Type B pancreatic cell (in vitro differentiated cells): ENCODE data around the gene ALX4. TPM values are rescaled to one million over a fixed set of nuclear protein-coding genes. Genes with fewer than 3 reads are reported as not detected.

Experiments used
- DNase-seq: peaks from one replicate; pipeline ENCODE4 v3.0.0; 2021; ENCODE audit warnings: mixed read lengths; ENCODE audit not compliant: unreplicated experiment; ENCODE audit errors: extremely low spot score
- H3K27ac Mint-ChIP-seq: 2 replicates; pipeline ENCODE4 v1.8.0; 2021; ENCODE audit warnings: mild to moderate bottlenecking, mixed read lengths
- H3K27me3 Mint-ChIP-seq: 2 replicates; pipeline ENCODE4 v1.8.0; 2021; ENCODE audit warnings: mixed read lengths
- H3K36me3 Mint-ChIP-seq: 2 replicates; pipeline ENCODE4 v1.8.0; 2021; ENCODE audit warnings: mixed read lengths
- H3K4me1 Mint-ChIP-seq: one replicate; pipeline ENCODE4 v1.8.0; 2021; ENCODE audit warnings: mixed read lengths; ENCODE audit not compliant: unreplicated experiment
- H3K4me3 Mint-ChIP-seq: 2 replicates; pipeline ENCODE4 v1.8.0; 2021; ENCODE audit warnings: mild to moderate bottlenecking, mixed read lengths
- H3K9me3 Mint-ChIP-seq: 2 replicates; pipeline ENCODE4 v1.8.0; 2021; ENCODE audit warnings: mixed read lengths
- total RNA-seq: library from RNA; stranded (reverse); gene quantifications from 2 replicates; pipeline ENCODE4 v1.2.1, GENCODE V29; 2021; ENCODE audit warnings: low replicate concordance
- TF ChIP-seq, protein P1 (sequence below): fragments of 200-600 bp; sonication (generic); conservative IDR thresholded peaks from 2 replicates; pipeline ENCODE4 v1.5.0; 2021; ENCODE audit warnings: antibody characterized with exemption, mild to moderate bottlenecking

Gene ALX4
- total RNA-seq, 1 donor from 2014 or later = 11.6 TPM

DNA sequence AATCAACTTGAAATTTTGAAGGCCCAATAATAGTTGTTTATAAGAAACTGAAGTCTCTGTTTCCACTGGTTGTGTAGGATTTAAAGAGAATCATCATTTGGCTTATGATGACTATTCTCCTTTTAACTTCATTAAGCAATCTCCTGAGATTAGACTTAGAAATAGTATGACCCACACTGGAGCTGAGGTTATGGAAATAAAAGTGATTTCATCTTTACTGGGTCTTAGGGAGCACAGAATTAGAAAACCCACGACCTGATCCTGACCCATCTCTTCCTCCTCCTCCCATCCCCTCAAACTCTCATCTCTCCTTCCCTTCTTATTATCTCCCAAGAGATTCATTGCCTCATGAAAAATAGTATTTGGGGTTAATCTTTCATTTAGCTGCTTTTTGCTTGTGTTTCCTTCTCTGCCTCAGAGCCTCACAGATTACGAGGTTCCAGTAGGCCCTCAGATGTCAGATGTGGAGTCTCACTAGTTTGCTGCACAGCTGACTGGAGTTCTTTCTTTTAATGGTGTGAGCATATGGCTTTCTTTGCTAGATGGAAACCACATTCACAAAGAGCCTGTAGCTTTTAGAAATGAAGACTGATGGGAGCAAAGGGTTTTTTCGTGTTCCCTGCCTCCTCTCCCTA lies 85.0 kb downstream of the ALX4 start:
- TF ChIP-seq, protein P1, sequence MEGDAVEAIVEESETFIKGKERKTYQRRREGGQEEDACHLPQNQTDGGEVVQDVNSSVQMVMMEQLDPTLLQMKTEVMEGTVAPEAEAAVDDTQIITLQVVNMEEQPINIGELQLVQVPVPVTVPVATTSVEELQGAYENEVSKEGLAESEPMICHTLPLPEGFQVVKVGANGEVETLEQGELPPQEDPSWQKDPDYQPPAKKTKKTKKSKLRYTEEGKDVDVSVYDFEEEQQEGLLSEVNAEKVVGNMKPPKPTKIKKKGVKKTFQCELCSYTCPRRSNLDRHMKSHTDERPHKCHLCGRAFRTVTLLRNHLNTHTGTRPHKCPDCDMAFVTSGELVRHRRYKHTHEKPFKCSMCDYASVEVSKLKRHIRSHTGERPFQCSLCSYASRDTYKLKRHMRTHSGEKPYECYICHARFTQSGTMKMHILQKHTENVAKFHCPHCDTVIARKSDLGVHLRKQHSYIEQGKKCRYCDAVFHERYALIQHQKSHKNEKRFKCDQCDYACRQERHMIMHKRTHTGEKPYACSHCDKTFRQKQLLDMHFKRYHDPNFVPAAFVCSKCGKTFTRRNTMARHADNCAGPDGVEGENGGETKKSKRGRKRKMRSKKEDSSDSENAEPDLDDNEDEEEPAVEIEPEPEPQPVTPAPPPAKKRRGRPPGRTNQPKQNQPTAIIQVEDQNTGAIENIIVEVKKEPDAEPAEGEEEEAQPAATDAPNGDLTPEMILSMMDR = no peak
- H3K36me3 Mint-ChIP-seq = peaks cover 6% of the 10 kb centered on the region
- no peaks in the 10 kb centered on the region for H3K27me3 Mint-ChIP-seq
- no peak for DNase-seq
- no peak overlapping the region for H3K27ac Mint-ChIP-seq
- peaks cover 36% of the 10 kb centered on the region for H3K4me1 Mint-ChIP-seq
- no peaks in the 10 kb centered on the region for H3K9me3 Mint-ChIP-seq
- H3K4me3 Mint-ChIP-seq = no peak overlapping the region

DNA sequence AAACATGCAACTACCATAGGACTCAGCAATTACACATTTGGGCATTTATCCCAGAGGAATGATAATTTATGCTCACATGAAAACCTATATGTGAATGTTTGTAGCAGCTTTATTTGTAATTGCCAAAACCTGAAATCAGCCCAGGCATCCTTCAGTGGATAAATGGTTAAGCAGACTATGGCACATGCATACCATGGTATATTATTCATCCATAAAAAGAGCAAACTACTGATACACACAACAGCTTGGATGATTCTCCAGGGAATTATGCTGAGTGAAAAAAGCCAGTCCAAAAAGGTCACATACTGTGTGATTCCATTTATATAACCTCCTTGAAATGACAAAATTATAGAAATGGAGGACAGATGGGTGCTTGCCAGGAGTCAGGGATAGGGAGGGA lies 86.7 kb downstream of the ALX4 start:
- peaks cover 8% of the 10 kb centered on the region for H3K36me3 Mint-ChIP-seq
- no peak overlapping the region for H3K4me3 Mint-ChIP-seq
- DNase-seq = no peak
- no peaks in the 10 kb centered on the region for H3K9me3 Mint-ChIP-seq
- H3K4me1 Mint-ChIP-seq = peaks cover 33% of the 10 kb centered on the region
- no peak overlapping the region for H3K27ac Mint-ChIP-seq
- no peaks in the 10 kb centered on the region for H3K27me3 Mint-ChIP-seq
- TF ChIP-seq, protein P1 = no peak

DNA sequence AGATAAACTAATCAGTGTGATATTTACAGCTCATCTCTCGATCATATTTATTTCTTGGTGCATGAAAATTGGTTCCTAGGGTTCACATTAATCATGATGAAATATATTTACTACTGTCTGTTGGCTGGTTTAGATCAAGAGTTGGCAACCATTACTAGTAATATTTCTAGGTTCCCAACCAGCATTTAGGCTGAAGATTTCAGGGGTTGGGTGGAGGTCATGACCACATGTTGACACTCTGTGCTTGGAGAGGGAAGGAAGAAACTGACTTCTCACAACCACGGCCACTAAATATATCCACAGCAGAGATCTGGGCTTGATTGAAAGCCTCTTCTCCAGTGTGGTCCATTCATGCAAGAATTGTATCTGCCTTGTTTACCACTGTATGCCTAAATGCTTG lies 87.9 kb downstream of the ALX4 start:
- Mint-ChIP-seq H3K4me3 (no peak overlapping the region), H3K27ac (no peak overlapping the region), H3K36me3 (peaks cover 9% of the 10 kb centered on the region), H3K9me3 (no peaks in the 10 kb centered on the region), H3K4me1 (peaks cover 30% of the 10 kb centered on the region), H3K27me3 (no peaks in the 10 kb centered on the region)
- no peak for DNase-seq
- TF ChIP-seq, protein P1 = no peak

DNA sequence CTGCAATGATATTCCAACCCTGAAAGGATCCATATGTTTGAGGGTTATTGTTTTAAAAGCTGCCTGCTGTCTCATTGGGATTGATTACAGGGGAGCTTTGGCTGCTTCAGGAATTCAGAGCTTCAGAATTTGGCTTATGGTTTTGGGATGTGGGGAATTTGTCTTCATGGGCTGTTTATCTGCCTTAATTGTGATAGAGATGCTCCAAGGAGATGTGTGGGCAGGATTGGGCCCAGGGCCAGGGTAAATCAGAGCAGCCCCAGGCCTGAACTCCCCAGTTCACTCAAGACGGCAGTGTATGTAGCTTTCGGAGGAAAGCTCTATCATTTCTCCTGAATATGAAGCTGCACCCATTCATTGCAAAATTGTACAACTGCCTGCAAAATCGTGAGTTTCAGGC lies 88.5 kb downstream of the ALX4 start:
- H3K27ac Mint-ChIP-seq = no peak overlapping the region
- no peak for DNase-seq
- H3K36me3 Mint-ChIP-seq = peaks cover 9% of the 10 kb centered on the region
- TF ChIP-seq, protein P1 = no peak
- peak overlapping the region; percentile 3 for H3K4me3 Mint-ChIP-seq
- peaks cover 32% of the 10 kb centered on the region for H3K4me1 Mint-ChIP-seq
- H3K9me3 Mint-ChIP-seq = no peaks in the 10 kb centered on the region
- no peaks in the 10 kb centered on the region for H3K27me3 Mint-ChIP-seq

DNA sequence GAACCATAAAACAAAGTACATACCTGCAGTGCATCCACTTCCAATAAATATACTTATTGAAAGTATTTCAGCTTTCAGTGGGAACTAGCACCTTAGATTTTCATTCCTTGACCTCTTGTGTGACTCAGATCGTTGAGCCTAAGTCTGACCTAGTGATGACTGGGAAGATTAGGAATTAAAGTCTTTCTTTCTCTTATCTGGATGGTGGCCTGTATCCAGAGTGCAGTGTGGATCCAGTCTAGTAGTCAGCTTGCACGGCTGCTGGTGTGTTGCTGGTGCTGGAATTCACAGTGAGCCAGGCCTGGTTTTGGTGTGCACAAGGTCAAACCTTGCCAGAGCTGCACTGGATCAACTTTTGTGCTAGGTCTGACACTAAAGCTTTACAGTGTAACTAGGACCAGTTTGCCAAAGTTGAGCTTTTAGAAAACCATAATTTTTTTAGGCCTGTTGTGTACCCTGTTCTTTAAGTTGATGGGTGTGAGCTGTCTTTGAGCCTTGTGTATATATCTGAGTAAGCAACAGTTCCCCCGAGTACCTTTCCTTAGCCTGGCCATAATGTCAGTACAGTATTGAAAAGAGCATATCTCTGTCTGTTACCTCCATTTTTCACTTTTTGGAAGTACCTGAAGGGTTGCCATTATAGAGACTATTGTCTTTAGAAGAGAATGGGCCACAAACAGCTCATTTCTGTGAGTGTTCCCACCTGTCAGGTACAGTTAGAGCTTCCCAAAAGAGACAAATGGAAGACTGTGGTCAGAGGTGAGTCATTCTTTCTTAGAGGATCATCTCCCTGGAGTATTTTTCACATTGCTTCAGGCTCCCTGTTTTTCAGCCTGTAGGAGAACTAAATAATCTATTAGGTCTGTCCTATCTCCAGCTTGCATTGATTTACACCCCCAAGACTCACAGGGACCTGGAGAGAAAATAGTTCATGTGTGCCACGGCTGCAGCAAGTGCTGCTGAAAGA lies 89.8 kb downstream of the ALX4 start:
- no peak overlapping the region for H3K27ac Mint-ChIP-seq
- peaks cover 9% of the 10 kb centered on the region for H3K36me3 Mint-ChIP-seq
- no peaks in the 10 kb centered on the region for H3K27me3 Mint-ChIP-seq
- TF ChIP-seq, protein P1 = no peak
- H3K4me3 Mint-ChIP-seq = no peak overlapping the region
- peaks cover 35% of the 10 kb centered on the region for H3K4me1 Mint-ChIP-seq
- H3K9me3 Mint-ChIP-seq = no peaks in the 10 kb centered on the region
- no peak for DNase-seq
